ENCODE results near the gene MGAT5B.

MGAT5B gene

GRCh38 chr17:76852843-76853242, 15.4 kb upstream of the MGAT5B start:
- Mint-ChIP-seq H3K27ac (no peak overlapping the region), H3K4me3 (no peak overlapping the region), H3K9me3 (no peaks in the 10 kb centered on the region), H3K36me3 (ENCODE audit: low read depth) (no peaks in the 10 kb centered on the region), H3K4me1 (no peaks in the 10 kb centered on the region), H3K27me3 (ENCODE audit: low read depth) (peaks cover 8% of the 10 kb centered on the region)
- TF ChIP-seq CTCF (IDR thresholded peaks at IDR 0.05; ENCODE audit: unreplicated experiment in 3 of 3) = no peak

- H3K9me3 Mint-ChIP-seq = no peaks in the 10 kb centered on the region
- TF ChIP-seq CTCF (IDR thresholded peaks at IDR 0.05; ENCODE audit: unreplicated experiment in 3 of 3) = no peak
- H3K27me3 Mint-ChIP-seq (ENCODE audit: low read depth) = peaks cover 17% of the 10 kb centered on the region
- H3K4me3 Mint-ChIP-seq = no peak overlapping the region
- H3K27ac Mint-ChIP-seq = no peak overlapping the region
- no peaks in the 10 kb centered on the region for H3K4me1 Mint-ChIP-seq
- H3K36me3 Mint-ChIP-seq (ENCODE audit: low read depth) = no peaks in the 10 kb centered on the region
These were observed 13.1 kb upstream of the MGAT5B start for GRCh38 chr17:76855105-76855504.

- H3K36me3 Mint-ChIP-seq (ENCODE audit: low read depth) = no peaks in the 10 kb centered on the region
- no peak for TF ChIP-seq CTCF (IDR thresholded peaks at IDR 0.05; ENCODE audit: unreplicated experiment in 3 of 3)
- no peak overlapping the region for H3K27ac Mint-ChIP-seq
- no peak overlapping the region for H3K4me3 Mint-ChIP-seq
- H3K9me3 Mint-ChIP-seq = no peaks in the 10 kb centered on the region
- H3K27me3 Mint-ChIP-seq (ENCODE audit: low read depth) = peaks cover 37% of the 10 kb centered on the region
- peaks cover 2% of the 10 kb centered on the region for H3K4me1 Mint-ChIP-seq
These were observed 6.1 kb upstream of the MGAT5B start for GRCh38 chr17:76862079-76862478.

GRCh38 chr17:76862494-76862893, 5.7 kb upstream of the MGAT5B start:
- no peak overlapping the region for H3K27ac Mint-ChIP-seq
- peaks cover 41% of the 10 kb centered on the region for H3K27me3 Mint-ChIP-seq (ENCODE audit: low read depth)
- TF ChIP-seq CTCF (IDR thresholded peaks at IDR 0.05; ENCODE audit: unreplicated experiment in 3 of 3) = no peak

GRCh38 chr17:76864024-76864423, 4.2 kb upstream of the MGAT5B start:
- no peak overlapping the region for H3K4me3 Mint-ChIP-seq
- H3K27ac Mint-ChIP-seq = no peak overlapping the region
- H3K9me3 Mint-ChIP-seq = no peaks in the 10 kb centered on the region
- peaks cover 11% of the 10 kb centered on the region for H3K4me1 Mint-ChIP-seq
- H3K27me3 Mint-ChIP-seq (ENCODE audit: low read depth) = peaks cover 44% of the 10 kb centered on the region
- no peaks in the 10 kb centered on the region for H3K36me3 Mint-ChIP-seq (ENCODE audit: low read depth)
- TF ChIP-seq CTCF (IDR thresholded peaks at IDR 0.05; ENCODE audit: unreplicated experiment in 3 of 3) = no peak

More at GRCh38 chr17:76862494-76862893, 5.7 kb upstream of the MGAT5B start:
- H3K36me3 Mint-ChIP-seq (ENCODE audit: low read depth) = no peaks in the 10 kb centered on the region
- H3K4me1 Mint-ChIP-seq = peaks cover 6% of the 10 kb centered on the region
- H3K9me3 Mint-ChIP-seq = no peaks in the 10 kb centered on the region
- H3K4me3 Mint-ChIP-seq = no peak overlapping the region

- Mint-ChIP-seq H3K36me3 (ENCODE audit: low read depth) (no peaks in the 10 kb centered on the region), H3K4me3 (no peak overlapping the region), H3K9me3 (no peaks in the 10 kb centered on the region), H3K4me1 (peaks cover 11% of the 10 kb centered on the region), H3K27me3 (ENCODE audit: low read depth) (peaks cover 44% of the 10 kb centered on the region), H3K27ac (no peak overlapping the region)
- no peak for TF ChIP-seq CTCF (IDR thresholded peaks at IDR 0.05; ENCODE audit: unreplicated experiment in 3 of 3)
These were observed 3.0 kb upstream of the MGAT5B start for GRCh38 chr17:76865174-76865573.

Measured in nephron (organoid).